HepG2 (cell line): ENCODE data around the gene USP32. TPM values are rescaled to one million over a fixed set of nuclear protein-coding genes. Genes with fewer than 3 reads are reported as not detected.
A peak's percentile ranks its signal among the peaks of the same experiment; 100 is the strongest.

ENCODE experiments used
- FLYWCH1 ChIP-seq: sonication (generic); formaldehyde crosslinking; IDR thresholded peaks from 2 replicates; pipeline ENCODE4 v1.8.1; 2023; ENCODE audit warnings: mild to moderate bottlenecking, missing genetic modification reagents
- GATAD2A ChIP-seq: IDR thresholded peaks from 2 replicates; pipeline ENCODE4 v1.6.1; 2016
- IKZF1 ChIP-seq: fragments of 450-650 bp; IDR thresholded peaks from 2 replicates; pipeline ENCODE4 v1.7.1; 2016
- KDM6A ChIP-seq: IDR thresholded peaks from 2 replicates; pipeline ENCODE4 v1.6.1; 2016; ENCODE audit warnings: low read depth
- MBD4 ChIP-seq: IDR thresholded peaks from 2 replicates; pipeline ENCODE4 v1.6.1; 2012; ENCODE audit warnings: low read length, inconsistent platforms, borderline replicate concordance
- MIER2 ChIP-seq: IDR thresholded peaks from 2 replicates; pipeline ENCODE4 v1.6.1; 2016; ENCODE audit warnings: missing biosample characterization, missing genetic modification reagents
- RAD51 ChIP-seq: fragments of 450-650 bp; IDR thresholded peaks from 2 replicates; pipeline ENCODE4 v1.6.1; 2016; ENCODE audit warnings: borderline replicate concordance
- ZBTB7B ChIP-seq: sonication (generic); formaldehyde crosslinking; IDR thresholded peaks from 2 replicates; pipeline ENCODE4 v1.4.0; 2020; ENCODE audit warnings: missing genetic modification reagents
- ZFP82 ChIP-seq: sonication (generic); formaldehyde crosslinking; IDR thresholded peaks from 2 replicates; pipeline ENCODE4 v1.5.1; 2020; ENCODE audit warnings: mild to moderate bottlenecking, missing genetic modification reagents, borderline replicate concordance
- ZKSCAN5 ChIP-seq: sonication (generic); formaldehyde crosslinking; IDR thresholded peaks from 2 replicates; pipeline ENCODE4 v1.5.1; 2020; ENCODE audit warnings: mild to moderate bottlenecking, missing genetic modification reagents
- ZNF207 ChIP-seq: fragments of 450-650 bp; IDR thresholded peaks from 2 replicates; pipeline ENCODE4 v1.6.1; 2016; ENCODE audit warnings: antibody characterized with exemption, borderline replicate concordance
- ZNF280B ChIP-seq: sonication (generic); formaldehyde crosslinking; IDR thresholded peaks from 2 replicates; pipeline ENCODE4 v1.5.0; 2020; ENCODE audit warnings: missing genetic modification reagents, mild to moderate bottlenecking, borderline replicate concordance
- ZNF574 ChIP-seq: sonication (generic); formaldehyde crosslinking; IDR thresholded peaks from 2 replicates; pipeline ENCODE4 v1.4.0; 2020; ENCODE audit warnings: missing genetic modification reagents
- ZNF660 ChIP-seq: sonication (generic); formaldehyde crosslinking; IDR thresholded peaks from 2 replicates; pipeline ENCODE4 v1.5.1; 2020; ENCODE audit warnings: mild to moderate bottlenecking, low read depth, missing genetic modification reagents, borderline replicate concordance
- ZNF770 ChIP-seq: sonication (generic); formaldehyde crosslinking; IDR thresholded peaks from 2 replicates; pipeline ENCODE4 v1.5.0; 2020; ENCODE audit warnings: mild to moderate bottlenecking, missing genetic modification reagents
- ZNF781 ChIP-seq: sonication (generic); formaldehyde crosslinking; IDR thresholded peaks from 2 replicates; pipeline ENCODE4 v1.5.1; 2020; ENCODE audit warnings: borderline replicate concordance, mild to moderate bottlenecking, missing genetic modification reagents; ENCODE audit errors: not compliant biosample characterization
- polyA plus RNA-seq, 8 experiments: library from polyadenylated mRNA; depleted of rRNA in 3 of 8; stranded (reverse) in 7 of 8; unstranded in 1 of 8; fragments of >200 nt; fragmentation: Illumina TruSeq in 4 of 8; extraction: Trizol in 4 of 8; gene quantifications; 2 replicates each; pipeline versions ENCODE4 v1.2.1 to v1.2.3, GENCODE V29; 2011 to 2016; ENCODE audit warnings: low read depth in 4 of 8, missing spikeins in 1 of 8, mixed read lengths in 1 of 8; ENCODE audit not compliant: insufficient read depth in 1 of 8
- total RNA-seq, 5 experiments: library from RNA; depleted of rRNA; stranded (reverse); fragments of >200 nt; fragmentation: Illumina TruSeq; extraction: Trizol; gene quantifications; 2 replicates each; pipeline ENCODE4 v1.2.3, GENCODE V29; 2016; ENCODE audit warnings: low read depth in 1 of 5
- TF ChIP-seq, protein P1 (sequence below): sonication (generic); formaldehyde crosslinking; IDR thresholded peaks from 2 replicates; pipeline ENCODE4 v1.5.1; 2020; ENCODE audit warnings: mild to moderate bottlenecking, missing genetic modification reagents, borderline replicate concordance
- TF ChIP-seq, protein P2 (sequence below): fragments of 450-650 bp; IDR thresholded peaks from 2 replicates; pipeline ENCODE4 v1.6.1; 2016
- TF ChIP-seq, protein P3 (sequence below): IDR thresholded peaks from 2 replicates; pipeline ENCODE4 v1.6.1; 2012; ENCODE audit warnings: inconsistent platforms

USP32 gene
- total and polyA plus RNA-seq, 2 of the 13 experiments (the other 11 are each of a cell fraction or from before 2014, with no cell fraction given): 24.9 to 39.9 TPM

DNA sequence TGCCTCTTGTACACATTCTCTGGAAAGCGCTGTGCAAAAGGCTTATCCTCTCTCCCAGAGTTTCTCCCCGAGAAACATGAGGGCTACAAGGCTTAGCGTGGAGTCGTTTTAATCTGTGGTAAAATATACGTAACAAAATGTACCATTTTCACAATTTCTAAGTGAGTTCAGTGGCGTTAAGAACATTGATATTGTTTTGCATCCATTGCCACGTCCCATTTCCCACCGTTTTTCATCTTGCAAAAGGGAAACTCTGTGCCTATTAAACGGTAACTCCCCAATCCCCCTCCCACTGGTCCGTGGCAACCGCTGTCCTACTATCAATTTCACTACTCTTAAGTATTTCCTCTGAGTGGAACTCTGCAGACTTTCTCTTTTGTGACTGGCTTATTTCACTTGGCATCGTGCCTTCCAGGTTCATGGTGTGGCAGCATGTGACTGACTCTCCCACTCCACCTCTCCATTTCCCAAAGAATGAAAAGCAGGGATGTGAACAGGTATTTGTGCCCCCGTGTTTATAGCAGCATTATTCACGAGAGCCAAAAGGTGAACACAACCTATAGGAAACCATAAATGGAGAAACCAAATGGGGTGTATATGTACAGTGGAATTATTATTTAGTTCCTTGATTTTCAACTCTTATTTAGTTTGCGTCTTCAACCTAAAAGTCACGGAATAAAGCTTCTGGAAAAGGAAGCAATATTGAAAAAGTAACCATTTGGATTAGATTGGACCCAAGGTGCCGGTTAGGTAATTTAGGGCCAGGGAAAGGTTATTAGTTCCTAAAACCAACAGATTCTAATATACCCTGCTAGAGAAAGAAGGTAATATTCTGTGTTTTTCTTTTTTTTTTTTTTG is 1.1 kb upstream of the USP32 start (continued):
- 0 out of 2 replicates have a peak, but pooled peaks have one; percentile 62 for TF ChIP-seq ZFP82 (CRISPR knock-in tag)
- TF ChIP-seq, protein P1, sequence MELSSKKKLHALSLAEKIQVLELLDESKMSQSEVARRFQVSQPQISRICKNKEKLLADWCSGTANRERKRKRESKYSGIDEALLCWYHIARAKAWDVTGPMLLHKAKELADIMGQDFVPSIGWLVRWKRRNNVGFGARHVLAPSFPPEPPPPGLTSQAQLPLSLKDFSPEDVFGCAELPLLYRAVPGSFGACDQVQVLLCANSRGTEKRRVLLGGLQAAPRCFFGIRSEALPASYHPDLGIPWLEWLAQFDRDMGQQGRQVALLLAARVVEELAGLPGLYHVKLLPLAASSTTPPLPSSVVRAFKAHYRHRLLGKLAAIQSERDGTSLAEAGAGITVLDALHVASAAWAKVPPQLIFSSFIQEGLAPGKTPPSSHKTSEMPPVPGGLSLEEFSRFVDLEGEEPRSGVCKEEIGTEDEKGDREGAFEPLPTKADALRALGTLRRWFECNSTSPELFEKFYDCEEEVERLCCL (CRISPR knock-in tag): 0 out of 2 replicates have a peak, but pooled peaks have one; percentile 4
- TF ChIP-seq ZNF781 (CRISPR knock-in tag): no peak
- TF ChIP-seq ZKSCAN5 (CRISPR knock-in tag): no peak
- no peak for TF ChIP-seq IKZF1
- no peak for TF ChIP-seq ZNF574 (CRISPR knock-in tag)
- no peak for TF ChIP-seq ZBTB7B (CRISPR knock-in tag)
- TF ChIP-seq ZNF770: no peak
- TF ChIP-seq ZNF280B (CRISPR knock-in tag): no peak
- no peak for TF ChIP-seq MIER2
- TF ChIP-seq, protein P2, sequence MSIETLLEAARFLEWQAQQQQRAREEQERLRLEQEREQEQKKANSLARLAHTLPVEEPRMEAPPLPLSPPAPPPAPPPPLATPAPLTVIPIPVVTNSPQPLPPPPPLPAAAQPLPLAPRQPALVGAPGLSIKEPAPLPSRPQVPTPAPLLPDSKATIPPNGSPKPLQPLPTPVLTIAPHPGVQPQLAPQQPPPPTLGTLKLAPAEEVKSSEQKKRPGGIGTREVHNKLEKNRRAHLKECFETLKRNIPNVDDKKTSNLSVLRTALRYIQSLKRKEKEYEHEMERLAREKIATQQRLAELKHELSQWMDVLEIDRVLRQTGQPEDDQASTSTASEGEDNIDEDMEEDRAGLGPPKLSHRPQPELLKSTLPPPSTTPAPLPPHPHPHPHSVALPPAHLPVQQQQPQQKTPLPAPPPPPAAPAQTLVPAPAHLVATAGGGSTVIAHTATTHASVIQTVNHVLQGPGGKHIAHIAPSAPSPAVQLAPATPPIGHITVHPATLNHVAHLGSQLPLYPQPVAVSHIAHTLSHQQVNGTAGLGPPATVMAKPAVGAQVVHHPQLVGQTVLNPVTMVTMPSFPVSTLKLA: no peak
- TF ChIP-seq, protein P3, sequence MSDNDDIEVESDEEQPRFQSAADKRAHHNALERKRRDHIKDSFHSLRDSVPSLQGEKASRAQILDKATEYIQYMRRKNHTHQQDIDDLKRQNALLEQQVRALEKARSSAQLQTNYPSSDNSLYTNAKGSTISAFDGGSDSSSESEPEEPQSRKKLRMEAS: peak; percentile 58; the same call in 1 of the 2 replicates
- no peak for TF ChIP-seq KDM6A (CRISPR knock-in tag)
- TF ChIP-seq FLYWCH1 (CRISPR knock-in tag): 0 out of 2 replicates have a peak, but pooled peaks have one; percentile 44
- peak; percentile 6; the same call in 1 of the 2 replicates for TF ChIP-seq GATAD2A (CRISPR knock-in tag)
- no peak for TF ChIP-seq ZNF207
- no peak for TF ChIP-seq RAD51
- TF ChIP-seq MBD4: no peak
- TF ChIP-seq ZNF660: no peak
